ENCODE measurements around the gene GCC2. TPM values are rescaled to one million over a fixed set of nuclear protein-coding genes. Genes with fewer than 3 reads are reported as not detected.

Gene GCC2
- total and polyA plus RNA-seq, 9 of the 15 experiments (the other 6 are each of a cell fraction or from before 2014, with no cell fraction given) = 11.4 to 35.7 (median 19.9) TPM

- no peak for TF ChIP-seq CHD7 (IDR thresholded peaks at IDR 0.05; ENCODE audit: low read depth, low read length)
- 0 out of 4 replicates have a peak, but pooled peaks of 1 of the 2 experiments have one; percentile 32 for TF ChIP-seq ZNF639 (CRISPR knock-in tag; conservative IDR thresholded peaks at IDR 0.05 in 1 of 2, IDR thresholded peaks at IDR 0.05 in 1 of 2)
- TF ChIP-seq CXXC5 (CRISPR knock-in tag; IDR thresholded peaks at IDR 0.05) = no peak
- no peak for TF ChIP-seq MXI1 (IDR thresholded peaks at IDR 0.05; ENCODE audit: low read depth, low read length)
- TF ChIP-seq E4F1 (CRISPR knock-in tag; IDR thresholded peaks at IDR 0.05; ENCODE audit: borderline replicate concordance) = no peak
- TF ChIP-seq FOXK1 (CRISPR knock-in tag; IDR thresholded peaks at IDR 0.05; ENCODE audit: borderline replicate concordance) = no peak
- no peak for TF ChIP-seq GTF2E2 (tag; IDR thresholded peaks at IDR 0.05)
- TF ChIP-seq MECOM (CRISPR knock-in tag; IDR thresholded peaks at IDR 0.05) = no peak
- TF ChIP-seq ZNF354B (CRISPR knock-in tag; IDR thresholded peaks at IDR 0.05) = no peak
- TF ChIP-seq ARHGAP35 (IDR thresholded peaks at IDR 0.05; ENCODE audit: partially characterized antibody) = no peak
- TF ChIP-seq THRA (IDR thresholded peaks at IDR 0.05) = no peak
These were observed 82.7 kb downstream of the GCC2 start (continued) for GRCh38 chr2:108531674-108532055.
